NCI-H2196 (cell line): ENCODE results near the gene AP1M1.
"Not testable (repeated sequence)": the region's sequence is repeated elsewhere in the genome, so short reads cannot be mapped to it uniquely, and the experiment has no call there.

Source experiments
- DNase-seq: peaks from one replicate; lab custom pipeline; 2025; ENCODE audit not compliant: unreplicated experiment; lab: John Stamatoyannopoulos, UW

AP1M1 gene

DNA sequence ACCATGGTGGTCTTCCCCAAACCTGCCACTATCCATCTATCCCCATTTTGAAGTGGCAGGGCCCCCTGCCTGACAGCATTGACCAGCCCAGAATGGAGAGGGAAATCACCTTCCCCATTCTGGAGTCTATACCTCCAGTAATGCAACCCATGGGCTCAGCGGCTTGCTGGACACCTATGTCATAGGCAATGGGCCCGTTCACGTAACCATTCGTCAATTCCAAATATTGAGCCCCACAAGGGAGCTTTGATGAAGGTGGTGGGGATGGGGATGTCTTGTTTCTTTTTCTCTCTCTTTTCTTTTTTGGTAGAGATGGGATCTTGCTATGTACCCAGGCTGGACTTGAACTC lies 63.1 kb downstream of the AP1M1 start:
- DNase-seq: no peak

DNA sequence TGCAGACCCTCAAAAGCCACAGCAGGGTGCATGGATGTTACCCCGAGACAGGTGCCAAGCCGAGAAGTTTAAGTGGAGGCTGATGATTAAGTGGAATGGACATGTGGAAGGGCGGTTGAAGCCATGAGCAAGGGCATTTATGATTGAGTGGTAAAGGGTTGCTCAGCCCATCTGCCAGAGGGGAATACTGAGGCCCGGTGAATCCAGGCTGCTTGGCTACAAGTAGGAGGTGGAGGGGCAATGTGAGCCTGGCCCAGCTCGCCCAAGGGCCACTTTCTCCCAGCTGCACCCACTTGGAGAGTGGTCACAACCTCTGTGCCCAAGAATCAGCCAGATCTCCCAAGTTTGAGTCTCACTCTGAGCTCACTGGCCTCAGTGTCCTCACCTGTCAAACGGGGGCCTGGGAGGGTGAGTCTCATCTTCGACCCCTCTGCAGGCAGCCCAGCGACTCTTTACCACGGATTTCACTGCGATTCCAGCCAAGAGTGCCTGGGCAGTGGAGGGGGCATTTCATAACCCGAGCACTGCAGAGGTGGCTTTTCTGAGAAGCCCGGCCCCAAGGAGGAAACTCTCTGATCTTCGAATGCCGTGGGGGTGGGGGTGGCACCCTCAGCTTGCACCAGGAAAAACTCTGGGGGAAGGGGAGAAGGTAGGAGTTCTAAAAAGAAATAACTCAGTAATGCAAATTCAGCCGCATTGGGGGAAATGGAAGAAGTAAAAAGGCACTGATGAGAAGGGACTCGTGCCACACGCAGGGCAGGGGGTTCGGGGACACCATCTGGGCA lies 64.1 kb downstream of the AP1M1 start:
- no peak for DNase-seq

DNA sequence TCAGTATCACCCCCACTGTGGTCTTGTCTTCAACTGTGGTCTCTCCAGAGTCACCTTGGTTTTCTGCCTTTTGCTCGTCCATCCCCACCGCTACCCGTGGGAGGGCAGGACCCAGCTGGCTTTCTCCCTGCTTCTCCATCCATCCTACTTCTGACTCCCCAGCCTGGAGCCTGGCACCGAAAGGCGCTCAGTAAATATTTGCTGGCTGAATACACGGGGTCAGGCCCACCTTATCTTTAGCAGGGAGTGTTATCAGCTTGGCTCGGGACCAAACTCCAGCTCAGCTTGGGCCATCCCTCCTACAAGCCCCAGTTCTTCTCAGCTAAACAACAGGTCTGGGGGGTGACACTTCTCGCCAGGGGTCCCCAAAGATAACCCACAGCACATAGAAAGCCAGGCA lies 64.9 kb downstream of the AP1M1 start:
- DNase-seq: peak; percentile 38

DNA sequence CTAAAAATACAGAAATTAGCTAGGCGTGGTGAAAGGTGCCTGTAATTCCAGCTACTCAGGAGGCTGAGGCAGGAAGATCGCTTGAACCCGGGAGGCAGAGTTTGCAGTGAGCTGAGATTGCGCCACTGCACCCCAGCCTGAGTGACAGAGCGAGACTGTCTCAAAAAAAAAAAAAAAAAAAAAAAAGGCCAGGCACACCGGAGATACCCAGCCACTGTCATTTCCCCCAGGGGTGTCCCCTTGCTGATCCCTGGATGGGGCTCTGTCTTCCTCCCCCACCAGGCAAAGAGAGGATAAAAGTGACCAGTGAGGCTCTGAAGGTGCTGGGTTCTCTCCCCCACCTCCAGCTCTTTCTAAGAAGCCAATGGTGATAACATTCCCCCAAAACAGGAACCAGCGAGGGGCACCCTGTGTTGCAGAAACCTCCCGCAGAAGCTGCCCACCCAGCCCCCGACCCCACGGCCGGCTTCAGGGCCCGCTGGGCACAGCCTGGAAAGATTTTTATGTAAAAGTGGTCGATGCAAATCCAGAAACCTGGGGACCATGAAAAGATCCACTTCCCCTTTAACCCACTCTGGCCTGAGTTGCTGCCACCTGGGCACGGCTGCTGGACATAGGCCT lies 65.5 kb downstream of the AP1M1 start:
- no peak for DNase-seq

DNA sequence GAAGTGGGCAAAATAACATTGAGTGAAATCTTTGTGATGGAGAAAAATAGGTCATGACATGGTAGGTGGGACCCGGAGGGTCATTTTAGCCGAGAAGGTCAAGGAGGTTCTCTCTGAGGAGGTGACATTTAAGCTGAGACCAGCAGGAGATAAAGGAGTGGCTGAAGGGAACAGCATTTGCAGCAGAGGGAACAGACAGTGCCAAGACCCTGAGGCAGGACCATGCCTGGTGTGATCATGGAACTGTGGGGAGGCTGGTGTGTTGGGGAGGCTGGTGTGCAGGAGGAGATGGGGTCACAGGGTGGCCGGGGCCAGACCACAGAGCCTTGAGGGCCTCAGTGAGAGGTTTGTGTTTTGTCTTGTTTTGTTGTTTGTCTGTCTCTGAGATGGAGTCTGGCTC lies 67.5 kb downstream of the AP1M1 start:
- DNase-seq: no peak

DNA sequence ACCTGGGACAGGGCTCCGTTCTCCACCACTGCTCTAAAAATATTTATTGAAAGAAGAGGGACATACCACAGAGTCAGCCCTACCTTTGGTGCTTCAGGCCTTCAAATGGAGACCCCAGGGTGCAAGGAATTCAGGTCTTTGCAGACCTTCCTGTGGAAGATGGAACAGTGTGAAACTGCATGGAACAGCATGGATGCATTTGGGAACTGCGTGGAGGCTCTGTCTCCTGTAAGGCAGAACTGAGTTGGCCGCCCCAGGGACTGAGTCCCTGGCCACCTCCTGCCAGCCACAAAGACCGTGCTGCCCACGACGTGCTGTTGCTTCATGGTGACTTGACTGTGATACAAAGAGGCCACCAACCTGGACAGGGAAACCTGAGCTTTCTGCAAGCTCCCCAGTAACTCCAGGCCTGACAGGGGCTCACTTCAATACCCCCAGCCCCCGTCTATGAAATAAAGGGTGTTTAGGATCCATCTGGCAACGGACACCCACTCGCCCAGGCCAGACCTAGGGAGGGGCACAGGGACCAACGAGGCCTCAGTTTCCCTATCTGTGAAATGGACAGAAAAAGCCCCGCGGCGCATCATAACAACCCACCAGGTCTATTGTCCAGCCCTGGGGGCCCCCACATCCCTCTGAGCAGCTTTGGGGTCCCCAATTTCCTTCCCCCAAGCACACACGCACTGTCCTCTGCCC lies 68.3 kb downstream of the AP1M1 start:
- no peak for DNase-seq

DNA sequence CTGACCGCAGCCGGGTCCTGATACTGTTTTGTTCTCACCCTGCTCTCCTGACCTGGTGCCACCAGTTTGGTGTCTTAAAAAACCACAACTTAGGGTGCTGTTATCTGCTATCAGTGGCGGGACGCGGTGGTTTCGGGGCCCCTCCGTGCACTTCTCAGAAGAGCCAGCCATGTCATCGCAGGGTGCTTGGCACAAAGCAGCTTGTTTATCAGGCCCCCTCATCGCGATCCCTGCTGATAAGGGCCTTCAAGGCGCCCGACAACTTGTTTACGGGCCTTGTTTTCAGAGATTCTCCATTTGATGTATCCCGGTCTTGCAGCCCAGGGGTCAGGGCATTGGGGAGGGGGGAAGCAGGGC lies 68.9 kb downstream of the AP1M1 start:
- DNase-seq: no peak

DNA sequence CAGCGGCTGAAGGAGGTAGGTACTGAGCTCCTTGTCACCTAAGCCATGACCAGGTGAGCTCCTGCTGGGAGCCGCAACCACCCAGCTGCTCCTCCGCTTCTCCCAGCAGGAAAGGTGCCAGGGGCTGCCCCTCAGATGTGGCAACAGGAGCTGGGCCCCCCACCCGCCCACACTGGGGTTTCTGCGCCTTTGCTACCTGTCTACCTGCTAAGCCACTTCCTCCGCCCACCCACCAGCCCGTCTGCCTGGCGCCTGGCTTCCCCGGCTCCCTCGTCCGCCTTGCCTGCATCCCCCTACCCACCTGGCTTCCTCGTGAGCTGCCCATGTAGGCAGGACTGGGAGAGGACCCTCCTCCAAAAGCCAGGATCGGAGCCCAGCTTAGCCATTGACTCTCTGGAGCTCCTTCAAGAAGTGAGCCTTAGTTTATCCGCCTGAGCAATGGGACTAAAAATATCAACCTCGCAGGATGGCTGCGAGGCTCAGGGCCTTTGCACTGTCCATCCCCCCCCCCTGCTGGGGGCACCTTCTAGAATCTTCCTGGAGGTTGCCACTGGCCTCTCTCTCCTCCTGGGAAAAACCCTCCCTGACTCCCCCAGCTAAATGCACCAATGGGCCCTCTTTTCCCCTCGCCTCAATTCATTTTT lies 71.1 kb downstream of the AP1M1 start:
- DNase-seq: no peak

DNA sequence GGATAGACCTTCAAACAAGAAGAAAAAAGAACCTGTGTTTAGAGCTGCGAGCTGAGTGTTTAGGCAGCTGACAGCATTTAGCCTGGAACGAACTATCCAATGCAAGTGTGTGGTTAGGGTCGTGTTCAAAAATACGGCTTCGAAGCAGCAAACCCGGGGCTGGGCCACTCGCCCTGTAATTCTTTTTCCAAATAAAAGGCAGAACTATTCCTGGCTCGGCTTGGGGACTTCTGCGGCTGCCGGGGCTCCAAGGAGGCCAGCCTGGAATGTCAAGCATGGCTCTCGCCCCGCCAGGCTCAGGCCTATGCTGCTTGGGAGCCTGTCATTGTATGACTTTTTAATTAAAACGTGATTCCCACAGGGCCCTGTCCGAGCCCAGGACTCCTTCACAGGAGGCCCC lies 75.2 kb downstream of the AP1M1 start:
- no peak for DNase-seq

DNA sequence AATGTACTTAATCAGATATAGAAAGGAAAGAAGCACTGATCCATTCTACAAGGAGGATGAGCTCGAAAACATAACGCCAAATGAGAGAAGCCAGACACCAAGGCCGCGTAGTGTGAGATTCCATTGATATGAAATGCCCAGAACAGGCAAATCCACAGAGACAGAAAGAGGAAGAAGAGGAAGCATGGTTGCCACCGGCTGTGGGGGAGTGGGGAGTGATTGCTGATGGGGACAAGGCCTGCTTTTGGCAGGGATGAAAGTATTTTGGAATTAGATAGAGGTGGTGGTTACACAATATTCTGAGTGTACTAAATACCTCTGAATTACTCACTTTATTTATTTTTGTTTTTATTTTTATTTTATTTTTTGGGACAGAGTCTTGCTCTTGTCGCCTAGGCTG lies 76.7 kb downstream of the AP1M1 start:
- no peak for DNase-seq

DNA sequence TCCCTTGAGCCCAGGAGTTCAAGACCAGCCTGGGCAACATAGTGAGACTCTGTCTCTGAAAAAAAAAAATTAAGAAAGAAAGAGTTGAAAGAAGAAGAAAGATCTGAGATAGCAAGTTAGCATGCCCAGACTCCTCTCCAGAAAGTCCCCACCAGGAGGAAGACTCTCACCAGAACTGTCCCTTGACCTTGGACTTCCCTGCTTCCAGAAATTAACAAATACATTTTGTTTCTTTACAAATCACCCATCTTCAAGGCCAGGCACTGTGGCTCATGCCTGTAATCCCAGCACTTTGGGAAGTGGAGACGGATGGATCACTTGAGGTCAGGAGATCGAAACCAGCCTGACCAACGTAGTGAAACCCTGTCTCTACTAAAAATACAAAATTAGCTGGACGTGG lies 82.6 kb downstream of the AP1M1 start:
- no peak for DNase-seq

DNA sequence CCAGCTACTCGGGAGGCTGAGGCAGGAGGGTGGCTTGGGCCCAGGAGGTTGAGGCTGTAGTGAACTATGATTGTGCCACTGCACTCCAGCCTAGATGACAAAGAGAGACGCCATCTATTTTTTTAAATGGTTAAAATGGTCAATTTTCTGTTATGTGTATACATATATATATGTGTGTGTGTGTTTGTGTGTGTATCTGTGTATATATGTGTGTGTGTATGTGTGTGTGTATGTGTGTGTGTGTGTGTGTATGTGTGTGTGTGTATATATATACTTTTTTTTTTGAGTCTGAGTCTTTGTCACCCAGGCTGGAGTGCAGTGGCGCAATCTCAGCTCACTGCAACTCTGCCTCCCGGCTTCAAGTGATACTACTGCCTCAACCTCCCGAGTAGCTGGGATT lies 84.0 kb downstream of the AP1M1 start:
- DNase-seq: no peak

DNA sequence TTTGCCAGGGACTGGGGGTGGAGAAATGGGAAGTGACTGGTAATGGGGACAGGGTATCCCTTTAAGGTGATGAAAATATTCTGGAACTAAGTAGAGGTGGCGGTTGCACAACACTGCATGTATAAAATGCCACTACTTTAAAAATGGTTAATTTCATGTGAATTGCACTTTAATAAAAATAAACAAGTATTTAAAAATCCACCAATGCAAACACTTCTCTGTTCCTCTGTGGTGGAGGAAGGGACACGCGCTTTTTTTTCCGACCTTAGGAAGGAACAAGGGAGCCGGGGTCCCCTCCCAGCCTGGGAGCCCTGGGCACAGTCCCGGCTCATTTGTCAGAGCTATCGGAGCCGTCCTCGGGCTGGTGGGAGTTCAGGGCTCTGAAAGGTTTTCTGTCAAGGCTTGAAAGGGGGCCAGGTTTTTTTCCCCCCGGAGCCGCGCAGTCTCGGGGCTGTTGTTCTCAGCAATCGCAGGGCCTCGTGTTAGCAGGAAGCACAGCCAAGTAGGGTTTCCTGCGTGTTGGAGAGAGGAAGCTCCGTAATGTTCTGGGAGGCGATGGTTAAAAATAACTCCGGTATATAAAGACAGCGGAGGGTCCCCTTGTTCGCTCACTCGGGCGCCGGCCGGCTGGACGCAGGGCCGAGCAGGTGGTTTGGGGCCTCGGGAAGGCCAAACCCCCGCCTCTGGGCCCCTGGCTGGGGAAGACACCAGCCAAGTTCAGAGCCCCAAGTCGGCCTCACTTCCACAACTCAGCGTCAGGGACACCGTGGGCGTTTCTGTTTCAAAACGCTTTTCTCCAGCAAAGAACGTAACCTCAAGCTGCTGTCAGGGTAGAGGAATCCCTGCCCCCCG lies 85.7 kb downstream of the AP1M1 start:
- DNase-seq: no peak

DNA sequence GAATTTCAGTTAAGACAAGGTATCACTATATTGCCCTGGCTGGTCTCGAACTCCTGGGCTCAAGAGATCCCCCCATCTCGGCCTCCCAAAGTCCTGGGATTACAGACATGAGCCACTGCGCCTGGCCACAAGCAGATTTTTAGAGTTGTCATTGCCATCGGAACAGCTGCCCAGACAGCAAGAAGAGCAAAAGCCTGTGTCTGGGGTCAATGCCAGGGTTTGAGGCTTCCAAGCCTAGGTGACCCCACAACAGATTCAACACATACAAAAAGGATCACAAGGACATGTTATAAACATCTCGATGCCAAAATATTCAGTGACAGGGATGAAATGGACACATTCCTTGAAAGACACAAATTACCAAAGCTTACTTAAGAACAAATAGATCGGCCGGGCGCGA lies 86.8 kb downstream of the AP1M1 start:
- DNase-seq: no peak

DNA sequence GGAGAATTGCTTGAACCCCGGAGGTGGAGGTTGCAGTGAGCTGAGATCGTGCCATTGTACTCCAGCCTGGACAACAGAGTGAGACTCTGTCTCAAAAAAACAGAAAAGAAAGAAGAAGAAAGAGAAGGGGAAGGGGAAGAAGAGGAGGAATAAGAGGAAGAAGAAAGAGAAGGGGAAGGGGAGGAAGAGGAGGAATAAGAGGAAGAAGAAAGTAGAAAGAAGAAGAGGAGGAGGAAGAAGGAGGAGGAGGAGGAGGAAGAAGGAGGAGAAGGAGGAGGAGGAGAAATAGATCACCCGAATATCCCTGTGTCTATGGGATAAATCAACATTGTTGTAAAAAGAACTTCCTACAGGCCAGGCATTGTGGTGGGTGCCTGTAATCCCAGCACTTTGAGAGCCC lies 87.4 kb downstream of the AP1M1 start:
- not testable (repeated sequence) for DNase-seq

DNA sequence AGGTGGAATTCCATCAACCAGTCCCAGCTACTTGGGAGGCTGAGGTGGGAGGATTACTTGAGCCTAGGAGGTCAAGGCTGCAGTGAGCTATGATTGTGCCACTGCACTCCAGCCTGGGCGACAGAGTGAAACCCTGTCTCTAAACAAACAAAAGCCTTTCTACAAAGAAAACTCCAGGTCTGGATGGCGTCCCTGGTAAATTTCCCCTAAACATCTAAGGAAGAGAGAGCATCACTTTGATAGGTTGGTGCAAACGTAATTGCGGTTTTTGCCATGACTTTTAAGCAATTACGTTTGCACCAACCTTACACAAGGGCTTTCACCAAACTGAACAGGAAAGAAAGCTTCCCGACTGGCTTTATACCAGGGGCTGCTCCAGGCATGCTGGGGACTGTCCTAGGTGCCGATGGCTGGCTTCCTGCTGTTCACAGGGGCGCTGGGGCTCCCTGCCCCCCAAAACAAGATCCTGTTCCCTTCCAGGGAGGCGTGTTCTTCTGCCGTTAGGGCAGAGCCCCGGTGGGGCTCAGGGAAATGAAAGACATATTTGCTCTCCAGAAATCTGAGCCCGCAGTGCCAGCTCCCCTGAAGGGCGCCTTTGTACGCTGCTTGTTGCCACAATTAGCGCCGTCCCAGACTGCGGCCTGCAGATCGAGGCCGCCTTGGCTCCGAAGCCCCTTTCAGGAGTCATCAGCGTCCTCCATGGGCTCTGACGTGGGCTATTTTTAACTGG lies 88.2 kb downstream of the AP1M1 start:
- no peak for DNase-seq

DNA sequence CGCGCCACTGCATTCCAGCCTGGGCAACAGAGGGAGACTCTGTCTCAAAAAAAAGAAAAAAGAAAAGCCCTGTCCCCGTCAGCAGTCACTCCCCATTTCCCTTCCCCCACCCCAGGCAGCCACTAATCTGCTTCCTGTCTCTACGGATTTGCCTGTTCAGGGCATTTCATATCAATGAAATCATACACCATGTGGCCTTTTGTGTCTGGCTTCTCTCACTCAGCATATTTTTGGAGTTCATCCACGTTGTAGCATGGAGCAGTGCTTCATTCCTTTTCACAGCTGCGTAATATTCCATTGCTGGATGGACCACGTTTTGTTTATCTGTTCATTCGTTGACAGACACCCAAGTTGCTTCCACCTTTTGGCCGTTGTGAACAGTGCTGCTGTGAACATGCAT lies 90.8 kb downstream of the AP1M1 start:
- DNase-seq: no peak

DNA sequence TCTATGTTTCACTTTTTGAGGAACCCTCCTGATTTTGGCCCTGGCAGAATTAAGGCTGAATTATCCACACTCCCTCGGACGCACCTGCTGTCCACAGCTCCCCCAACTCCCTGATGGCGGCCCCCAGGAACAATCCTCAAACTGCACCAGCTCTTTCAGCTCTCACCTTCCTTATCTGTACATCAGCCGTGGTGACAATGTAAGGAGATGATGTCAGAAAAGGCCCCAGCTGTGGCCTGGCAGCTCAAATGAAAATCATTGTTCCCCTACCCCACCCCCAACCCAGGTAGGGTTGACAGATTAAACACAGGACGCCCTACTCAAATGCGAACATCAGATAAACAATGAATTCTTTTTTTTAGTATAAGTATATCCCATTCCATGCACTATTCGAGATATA lies 91.9 kb downstream of the AP1M1 start:
- no peak for DNase-seq

DNA sequence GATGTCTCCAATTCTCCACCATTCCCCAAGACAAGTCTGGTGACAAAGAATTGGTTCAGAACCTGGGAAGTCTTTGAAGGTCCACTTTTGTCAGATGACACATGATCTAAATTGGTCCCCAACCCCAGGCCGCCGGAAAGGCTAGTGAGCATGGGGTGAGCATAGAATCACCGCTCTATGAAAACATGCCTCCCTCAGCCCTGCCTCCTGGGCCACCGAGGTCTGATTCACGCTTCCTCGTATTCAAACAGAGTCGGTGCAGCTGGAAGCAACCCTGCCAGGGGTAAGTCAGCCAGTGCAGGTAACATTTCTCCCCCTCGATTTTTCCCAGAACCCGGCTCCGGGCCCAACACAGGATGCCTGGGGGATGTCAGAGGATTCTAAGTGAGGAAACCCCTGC lies 93.0 kb downstream of the AP1M1 start:
- no peak for DNase-seq
